T-cell (primary cell): ENCODE measurements around the gene B3GNT5. TPM values are rescaled to one million over a fixed set of nuclear protein-coding genes. Genes with fewer than 3 reads are reported as not detected.

Source experiments
- ATAC-seq, 4 experiments: fragments of 200-7000 bp in 3 of 4; fragments of 150-1000 bp in 1 of 4; cut with Tn5 transposase; replicated peaks in 1 of 4; 1 replicate in 3 of 4; 2 replicates in 1 of 4; pipeline ENCODE4 v1.10.0; 2021; ENCODE audit warnings: moderate library complexity in 3 of 4, mild to moderate bottlenecking in 2 of 4, moderate number of reproducible peaks in 1 of 4
- CTCF ChIA-PET, 2 donors: fragments of 300-600 bp; sonication (Branson Sonifier 250); formaldehyde crosslinking; loops; one replicate each; lab custom pipeline; 2022; ENCODE audit warnings: antibody characterized with exemption in 2 of 2; lab: Charles Lee
- POLR2A ChIA-PET, 2 donors: fragments of 300-600 bp; sonication (Branson Sonifier 250); formaldehyde crosslinking; loops; one replicate each; lab custom pipeline; 2022; ENCODE audit warnings: antibody characterized with exemption in 2 of 2; lab: Charles Lee
- DNase-seq, 35 experiments: peaks; one replicate each; pipeline versions ENCODE4 v3.0.0 to v3.0.0-alpha.2; 2013 to 2023
- H3K27ac ChIP-seq: one replicate; pipeline ENCODE4 v1.5.1; 2013; ENCODE audit warnings: low read length
- H3K27me3 ChIP-seq, 2 experiments: replicated peaks in 1 of 2; 1 replicate in 1 of 2; 2 replicates in 1 of 2; pipeline versions ENCODE4 v1.6.1 to v1.7.0; 2013; ENCODE audit warnings: low read length in 1 of 2, mixed read lengths in 1 of 2; ENCODE audit not compliant: control insufficient read depth in 2 of 2, insufficient read depth in 2 of 2; ENCODE audit errors: extremely low read depth in 1 of 2
- H3K36me3 ChIP-seq, 2 donors: 1 replicate in 1 of 2; 2 replicates in 1 of 2; pipeline versions ENCODE4 v1.6.1 to v1.7.0; 2013; ENCODE audit warnings: low read length in 1 of 2; ENCODE audit not compliant: control insufficient read depth in 2 of 2, insufficient read depth in 1 of 2; ENCODE audit errors: extremely low read depth in 1 of 2
- H3K4me1 ChIP-seq, 2 experiments: 1 replicate in 1 of 2; 2 replicates in 1 of 2; pipeline versions ENCODE4 v1.6.1 to v1.7.0; 2013; ENCODE audit warnings: low read length in 2 of 2, mixed read lengths in 1 of 2; ENCODE audit not compliant: insufficient read depth in 2 of 2, control insufficient read depth in 1 of 2; ENCODE audit errors: extremely low read depth in 1 of 2
- H3K4me3 ChIP-seq, 2 donors: 1 replicate in 1 of 2; 2 replicates in 1 of 2; pipeline versions ENCODE4 v1.5.1 to v1.7.0; 2013; ENCODE audit warnings: mild to moderate bottlenecking in 2 of 2, low read length in 1 of 2, moderate library complexity in 1 of 2; ENCODE audit not compliant: control insufficient read depth in 1 of 2; ENCODE audit errors: extremely low read depth in 1 of 2
- H3K9me3 ChIP-seq: 2 replicates; pipeline ENCODE4 v1.7.0; 2013
- H3K27ac Mint-ChIP-seq, 2 donors: one replicate each; pipeline ENCODE4 v1.8.0; 2020 to 2021; ENCODE audit warnings: mild to moderate bottlenecking in 2 of 2, mixed read lengths in 2 of 2
- H3K27me3 Mint-ChIP-seq, 2 donors: one replicate each; pipeline ENCODE4 v1.8.0; 2021 to 2022; ENCODE audit warnings: mixed read lengths in 2 of 2
- H3K36me3 Mint-ChIP-seq: one replicate; pipeline ENCODE4 v1.8.0; 2021; ENCODE audit warnings: mixed read lengths
- H3K4me1 Mint-ChIP-seq, 3 donors: one replicate each; pipeline ENCODE4 v1.8.0; 2020 to 2022; ENCODE audit warnings: mixed read lengths in 3 of 3, mild to moderate bottlenecking in 1 of 3
- H3K4me3 Mint-ChIP-seq, 3 donors: one replicate each; pipeline ENCODE4 v1.8.0; 2020 to 2022; ENCODE audit warnings: mild to moderate bottlenecking in 3 of 3, mixed read lengths in 3 of 3, moderate library complexity in 3 of 3
- H3K9me3 Mint-ChIP-seq, 3 donors: one replicate each; pipeline ENCODE4 v1.8.0; 2020 to 2022; ENCODE audit warnings: mixed read lengths in 3 of 3
- WGBS: methylation state at CpG from one replicate; pipeline ENCODE4 v1.1.5; 2013; ENCODE audit warnings: missing lambda C conversion rate; ENCODE audit not compliant: insufficient coverage; 5-methylcytosine and 5-hydroxymethylcytosine counted together
- total RNA-seq, 35 experiments: library from RNA in 6 of 35; stranded (reverse) in 6 of 35; fragments of 120-200 nt in 1 of 35; gene quantifications; one replicate each; pipeline versions ENCODE4 v1.2.1 to v1.2.4 and lab custom pipeline; 2013 to 2026

Gene B3GNT5
- total RNA-seq, 5 donors from 2014 or later (not counting 1 experiment from before 2014, with no cell fraction given), result 0.16 to 0.92 (median 0.55) TPM

DNA sequence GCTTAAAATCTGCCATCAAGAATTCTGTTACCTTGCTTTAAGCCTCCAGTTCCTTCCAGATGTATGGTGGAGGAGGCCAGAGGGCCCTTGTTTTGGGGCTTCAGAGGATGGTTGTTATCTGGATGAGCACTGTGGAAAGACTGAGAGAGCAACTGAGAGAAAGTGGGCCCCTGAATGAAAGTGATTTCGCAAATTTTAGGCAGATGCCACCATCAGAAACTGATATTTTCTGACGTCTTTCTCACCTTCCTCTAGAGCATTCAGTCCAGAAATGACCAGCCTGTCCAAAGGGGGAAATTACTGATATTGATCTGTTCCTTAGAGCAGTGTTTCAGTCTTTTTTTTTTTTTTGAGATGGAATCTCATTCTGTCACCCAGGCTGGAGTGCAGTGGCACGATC is 13.4 kb downstream of the B3GNT5 start:
- H3K27ac Mint-ChIP-seq, result no peak overlapping the region
- no CpG with 5 or more reads among the region's 3 CpGs for WGBS

DNA sequence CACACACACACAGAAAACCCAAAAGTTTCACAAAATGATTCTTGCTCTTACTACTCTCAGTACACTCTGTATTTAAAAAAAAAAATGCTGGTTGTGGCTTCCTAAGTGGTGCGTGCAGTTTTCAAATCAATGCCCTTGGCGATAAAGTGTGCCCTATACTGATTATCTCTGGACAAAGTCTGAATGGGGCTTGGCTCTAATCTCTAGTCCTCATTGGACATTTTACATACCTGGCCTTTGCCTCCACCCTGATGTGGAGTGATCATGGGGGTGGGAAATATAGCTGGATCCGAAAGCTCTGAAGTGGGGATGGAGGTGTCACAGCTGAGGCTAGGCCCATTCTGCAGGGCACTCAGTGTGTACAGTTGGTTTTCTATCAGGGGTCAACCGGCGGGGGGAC is 14.1 kb downstream of the B3GNT5 start:
- H3K9me3 ChIP-seq, result no peaks in the 10 kb centered on the region
- no peak overlapping the region for H3K27ac ChIP-seq
- WGBS, result 93% methylated on average over 2 of the region's 5 CpGs
- ChIA-PET POLR2A (no interaction called here), CTCF (no interaction called here)
- H3K4me1 ChIP-seq, result no peaks in the 10 kb centered on the region
- H3K4me3 Mint-ChIP-seq, result no peak overlapping the region
- H3K36me3 Mint-ChIP-seq, result peaks cover 10% of the 10 kb centered on the region
- DNase-seq, result no peak
- no peaks in the 10 kb centered on the region for H3K27me3 ChIP-seq
- no peaks in the 10 kb centered on the region for H3K4me1 Mint-ChIP-seq
- H3K27me3 Mint-ChIP-seq, result peaks cover 2 to 6% of the 10 kb centered on the region in 2 donors
- H3K9me3 Mint-ChIP-seq, result no peaks in the 10 kb centered on the region
- ATAC-seq, result no peak
- H3K36me3 ChIP-seq, result no peaks in the 10 kb centered on the region
- no peak overlapping the region for H3K4me3 ChIP-seq
- no peak overlapping the region for H3K27ac Mint-ChIP-seq

More for the DNA sequence above, 13.4 kb downstream of the B3GNT5 start:
- Histone ChIP-seq H3K4me3 (no peak overlapping the region), H3K27me3 (no peaks in the 10 kb centered on the region), H3K27ac (no peak overlapping the region), H3K9me3 (no peaks in the 10 kb centered on the region), H3K36me3 (no peaks in the 10 kb centered on the region), H3K4me1 (no peaks in the 10 kb centered on the region)
- no peak for ATAC-seq
- CTCF ChIA-PET, result no interaction called here
- no peak for DNase-seq
- no peaks in the 10 kb centered on the region for H3K9me3 Mint-ChIP-seq
- H3K27me3 Mint-ChIP-seq, result peaks cover 2 to 6% of the 10 kb centered on the region in 2 donors
- H3K4me3 Mint-ChIP-seq, result no peak overlapping the region
- H3K36me3 Mint-ChIP-seq, result peaks cover 10% of the 10 kb centered on the region
- POLR2A ChIA-PET, result no interaction called here
- H3K4me1 Mint-ChIP-seq, result no peaks in the 10 kb centered on the region

DNA sequence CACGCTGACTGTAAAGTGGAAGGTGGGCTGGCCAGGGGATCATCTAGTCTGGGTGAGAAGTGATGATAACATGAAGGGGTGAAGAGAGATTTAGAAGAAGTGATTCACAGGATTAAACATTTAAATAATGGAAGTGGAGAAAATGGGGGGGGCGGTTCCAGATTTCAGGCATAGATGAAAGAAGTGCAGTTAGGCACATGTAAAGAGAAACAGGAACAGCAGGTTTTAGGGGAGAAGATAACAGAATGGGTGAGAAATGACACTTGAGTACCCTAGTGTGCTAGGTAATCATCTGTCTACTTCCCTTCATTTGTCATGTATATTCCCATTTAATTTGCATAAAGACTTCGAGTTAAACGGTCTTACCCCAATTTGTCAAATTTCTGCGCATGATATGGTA is 15.3 kb downstream of the B3GNT5 start:
- no peak for DNase-seq
- Mint-ChIP-seq H3K27me3 (no peaks in the 10 kb centered on the region), H3K27ac (no peak overlapping the region), H3K36me3 (peaks cover 10% of the 10 kb centered on the region), H3K9me3 (no peaks in the 10 kb centered on the region), H3K4me3 (no peak overlapping the region), H3K4me1 (no peaks in the 10 kb centered on the region)
- ATAC-seq, result no peak
- POLR2A ChIA-PET, result interaction anchor here in 1 of 2 donors (0.6 kb wide), 1 partner anchor 13 kb away, joined by 5 read pairs; no protein-coding TSS in a partner anchor
- H3K4me1 ChIP-seq, result no peaks in the 10 kb centered on the region
- H3K9me3 ChIP-seq, result no peaks in the 10 kb centered on the region
- H3K27ac ChIP-seq, result no peak overlapping the region
- CTCF ChIA-PET, result no interaction called here
- no peaks in the 10 kb centered on the region for H3K36me3 ChIP-seq
- no peak overlapping the region for H3K4me3 ChIP-seq
- no peaks in the 10 kb centered on the region for H3K27me3 ChIP-seq
- WGBS, result 76% methylated on average over 4 of the region's 5 CpGs

DNA sequence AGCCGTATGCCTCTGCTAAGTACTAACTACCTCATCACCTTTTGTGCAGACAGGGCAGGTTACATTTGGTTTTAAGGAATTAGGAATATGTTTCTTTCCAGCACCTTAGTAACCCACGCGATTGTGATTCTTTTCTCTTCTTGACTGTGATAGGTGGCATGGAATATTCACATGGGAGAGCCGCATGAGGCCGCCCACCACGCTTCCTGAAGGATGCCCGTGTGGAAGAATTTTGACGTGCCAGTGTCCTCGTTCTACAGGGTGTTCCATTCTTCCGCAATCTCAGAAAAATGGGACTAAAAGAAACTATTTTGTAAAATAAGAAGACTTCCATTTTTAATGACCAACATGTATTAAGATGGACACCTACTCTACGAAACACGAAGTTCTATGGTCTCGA is 16.3 kb downstream of the B3GNT5 start:
- Histone ChIP-seq H3K27ac (no peak overlapping the region), H3K9me3 (no peaks in the 10 kb centered on the region), H3K4me3 (no peak overlapping the region), H3K27me3 (no peaks in the 10 kb centered on the region), H3K4me1 (no peaks in the 10 kb centered on the region), H3K36me3 (no peaks in the 10 kb centered on the region)
- no peaks in the 10 kb centered on the region for H3K9me3 Mint-ChIP-seq
- CTCF ChIA-PET, result interaction anchor here in 1 of 2 donors (0.6 kb wide), 1 partner anchor 215 kb away, joined by 3 read pairs; no protein-coding TSS in a partner anchor
- no peak overlapping the region for H3K4me3 Mint-ChIP-seq
- no CpG with 5 or more reads among the region's 13 CpGs for WGBS
- H3K27ac Mint-ChIP-seq, result no peak overlapping the region
- ATAC-seq (no peak), DNase-seq (no peak)
- no peaks in the 10 kb centered on the region for H3K27me3 Mint-ChIP-seq
- POLR2A ChIA-PET, result interaction anchor here in 1 of 2 donors (0.6 kb wide), 1 partner anchor 14 kb away, joined by 5 read pairs; no protein-coding TSS in a partner anchor
- peaks cover 10% of the 10 kb centered on the region for H3K36me3 Mint-ChIP-seq
- no peaks in the 10 kb centered on the region for H3K4me1 Mint-ChIP-seq

DNA sequence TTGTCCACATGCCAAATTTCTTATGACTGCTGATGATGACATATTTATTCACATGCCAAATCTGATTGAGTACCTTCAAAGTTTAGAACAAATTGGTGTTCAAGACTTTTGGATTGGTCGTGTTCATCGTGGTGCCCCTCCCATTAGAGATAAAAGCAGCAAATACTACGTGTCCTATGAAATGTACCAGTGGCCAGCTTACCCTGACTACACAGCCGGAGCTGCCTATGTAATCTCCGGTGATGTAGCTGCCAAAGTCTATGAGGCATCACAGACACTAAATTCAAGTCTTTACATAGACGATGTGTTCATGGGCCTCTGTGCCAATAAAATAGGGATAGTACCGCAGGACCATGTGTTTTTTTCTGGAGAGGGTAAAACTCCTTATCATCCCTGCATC is 17.3 kb downstream of the B3GNT5 start:
- 100% methylated on average over 3 of the region's 7 CpGs for WGBS

DNA sequence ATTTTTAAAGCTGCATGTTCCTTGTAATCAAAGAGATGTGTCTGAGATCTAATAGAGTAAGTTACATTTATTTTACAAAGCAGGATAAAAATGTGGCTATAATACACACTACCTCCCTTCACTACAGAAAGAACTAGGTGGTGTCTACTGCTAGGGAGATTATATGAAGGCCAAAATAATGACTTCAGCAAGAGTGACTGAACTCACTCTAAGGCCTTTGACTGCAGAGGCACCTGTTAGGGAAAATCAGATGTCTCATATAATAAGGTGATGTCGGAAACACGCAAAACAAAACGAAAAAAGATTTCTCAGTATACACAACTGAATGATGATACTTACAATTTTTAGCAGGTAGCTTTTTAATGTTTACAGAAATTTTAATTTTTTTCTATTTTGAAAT is 19.1 kb downstream of the B3GNT5 start:
- Histone ChIP-seq H3K4me3 (no peak overlapping the region), H3K36me3 (no peaks in the 10 kb centered on the region), H3K27me3 (no peaks in the 10 kb centered on the region), H3K4me1 (no peaks in the 10 kb centered on the region), H3K27ac (no peak overlapping the region), H3K9me3 (no peaks in the 10 kb centered on the region)
- WGBS, result no CpG with 5 or more reads among the region's 3 CpGs
- H3K9me3 Mint-ChIP-seq, result no peaks in the 10 kb centered on the region
- ChIA-PET CTCF (interaction anchor here in 1 of 2 donors (1.1 kb wide), 1 partner anchor 10 kb away, joined by 3 read pairs; no protein-coding TSS in a partner anchor), POLR2A (no interaction called here)
- H3K27ac Mint-ChIP-seq, result no peak overlapping the region
- peaks cover 16% of the 10 kb centered on the region for H3K36me3 Mint-ChIP-seq
- ATAC-seq, result no peak
- no peak for DNase-seq
- H3K4me3 Mint-ChIP-seq, result no peak overlapping the region
- H3K4me1 Mint-ChIP-seq, result peaks cover 0 to 4% (median 3%) of the 10 kb centered on the region in 3 donors
- no peaks in the 10 kb centered on the region for H3K27me3 Mint-ChIP-seq

More for the DNA sequence above, 17.3 kb downstream of the B3GNT5 start:
- H3K9me3 Mint-ChIP-seq, result no peaks in the 10 kb centered on the region
- H3K27ac Mint-ChIP-seq, result no peak overlapping the region
- H3K27me3 Mint-ChIP-seq, result no peaks in the 10 kb centered on the region
- CTCF ChIA-PET, result no interaction called here
- Histone ChIP-seq H3K27ac (no peak overlapping the region), H3K9me3 (no peaks in the 10 kb centered on the region), H3K4me3 (no peak overlapping the region), H3K36me3 (no peaks in the 10 kb centered on the region), H3K4me1 (no peaks in the 10 kb centered on the region), H3K27me3 (no peaks in the 10 kb centered on the region)
- POLR2A ChIA-PET, result no interaction called here
- no peak for DNase-seq
- H3K4me3 Mint-ChIP-seq, result no peak overlapping the region
- H3K36me3 Mint-ChIP-seq, result peaks cover 16% of the 10 kb centered on the region
- no peak for ATAC-seq
- H3K4me1 Mint-ChIP-seq, result no peaks in the 10 kb centered on the region

DNA sequence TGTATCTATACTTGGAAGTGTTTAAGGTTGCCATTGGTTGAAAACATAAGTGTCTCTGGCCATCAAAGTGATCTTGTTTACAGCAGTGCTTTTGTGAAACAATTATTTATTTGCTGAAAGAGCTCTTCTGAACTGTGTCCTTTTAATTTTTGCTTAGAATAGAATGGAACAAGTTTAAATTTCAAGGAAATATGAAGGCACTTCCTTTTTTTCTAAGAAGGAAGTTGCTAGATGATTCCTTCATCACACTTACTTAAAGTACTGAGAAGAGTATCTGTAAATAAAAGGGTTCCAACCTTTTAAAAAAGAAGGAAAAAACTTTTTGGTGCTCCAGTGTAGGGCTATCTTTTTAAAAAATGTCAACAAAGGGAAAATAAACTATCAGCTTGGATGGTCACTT is 19.7 kb downstream of the B3GNT5 start:
- Mint-ChIP-seq H3K36me3 (peaks cover 16% of the 10 kb centered on the region), H3K9me3 (no peaks in the 10 kb centered on the region), H3K27me3 (no peaks in the 10 kb centered on the region), H3K27ac (no peak overlapping the region), H3K4me1 (peaks cover 0 to 4% (median 3%) of the 10 kb centered on the region in 3 donors), H3K4me3 (no peak overlapping the region)
- Histone ChIP-seq H3K4me3 (no peak overlapping the region), H3K27ac (no peak overlapping the region), H3K9me3 (no peaks in the 10 kb centered on the region), H3K36me3 (no peaks in the 10 kb centered on the region), H3K27me3 (no peaks in the 10 kb centered on the region), H3K4me1 (no peaks in the 10 kb centered on the region)
- no peak for DNase-seq
- no peak for ATAC-seq
- ChIA-PET POLR2A (no interaction called here), CTCF (interaction anchor here in 1 of 2 donors (0.6 kb wide), 1 partner anchor 1719 kb away, joined by 3 read pairs; no protein-coding TSS in a partner anchor)
